Skeletal muscle satellite cell (primary cell): ENCODE data around the gene AGBL5.
"Not testable (repeated sequence)": the region's sequence is repeated elsewhere in the genome, so short reads cannot be mapped to it uniquely, and the experiment has no call there.

ENCODE experiments used
- H3K27me3 ChIP-seq: 2 replicates; pipeline ENCODE4 v1.7.0; 2013; ENCODE audit warnings: low read length; ENCODE audit not compliant: control insufficient read depth, insufficient read depth
- H3K36me3 ChIP-seq: 2 replicates; pipeline ENCODE4 v1.7.0; 2013; ENCODE audit warnings: mild to moderate bottlenecking, control low read depth, low read length; ENCODE audit not compliant: insufficient read depth
- H3K4me1 ChIP-seq: 2 replicates; pipeline ENCODE4 v1.7.0; 2013; ENCODE audit warnings: low read length; ENCODE audit not compliant: control insufficient read depth, insufficient read depth
- H3K4me2 ChIP-seq: 2 replicates; pipeline ENCODE4 v1.7.0; 2013; ENCODE audit warnings: mild to moderate bottlenecking, low read length
- H3K4me3 ChIP-seq: 2 replicates; pipeline ENCODE4 v1.7.0; 2013; ENCODE audit warnings: low read length
- H3K9ac ChIP-seq: 2 replicates; pipeline ENCODE4 v1.7.0; 2013; ENCODE audit warnings: mild to moderate bottlenecking, low read depth, low read length, moderate library complexity
- H3K9me3 ChIP-seq: replicated peaks from 2 replicates; pipeline ENCODE4 v1.7.0; 2013; ENCODE audit warnings: mild to moderate bottlenecking, control low read depth, low read length

Gene AGBL5

GRCh38 chr2:27073782-27074181, 22.3 kb downstream of the AGBL5 start:
- H3K4me2 ChIP-seq = no peak overlapping the region
- H3K36me3 ChIP-seq = peaks cover 12% of the 10 kb centered on the region
- H3K4me1 ChIP-seq = peaks cover 43% of the 10 kb centered on the region
- no peaks in the 10 kb centered on the region for H3K27me3 ChIP-seq
- no peak overlapping the region for H3K9ac ChIP-seq
- H3K9me3 ChIP-seq = no peaks in the 10 kb centered on the region
- H3K4me3 ChIP-seq = no peak overlapping the region

GRCh38 chr2:27074738-27075565, 23.5 kb downstream of the AGBL5 start:
- H3K36me3 ChIP-seq = peaks cover under 1% of the 10 kb centered on the region
- H3K4me3 ChIP-seq = no peak overlapping the region
- no peak overlapping the region for H3K9ac ChIP-seq
- H3K4me2 ChIP-seq = no peak overlapping the region
- no peaks in the 10 kb centered on the region for H3K9me3 ChIP-seq
- no peaks in the 10 kb centered on the region for H3K27me3 ChIP-seq
- peaks cover 45% of the 10 kb centered on the region for H3K4me1 ChIP-seq

- H3K4me2 ChIP-seq, H3K4me3 ChIP-seq, H3K36me3 ChIP-seq, H3K9ac ChIP-seq, H3K27me3 ChIP-seq, H3K9me3 ChIP-seq: not testable (repeated sequence)
- peaks cover 45% of the 10 kb centered on the region for H3K4me1 ChIP-seq
Observed at GRCh38 chr2:27075566-27075871, 24.1 kb downstream of the AGBL5 start.

- Histone ChIP-seq H3K9me3 (no peaks in the 10 kb centered on the region), H3K4me1 (peaks cover 51% of the 10 kb centered on the region), H3K36me3 (no peaks in the 10 kb centered on the region), H3K9ac (no peak overlapping the region), H3K4me2 (no peak overlapping the region), H3K4me3 (no peak overlapping the region), H3K27me3 (no peaks in the 10 kb centered on the region)
Observed at GRCh38 chr2:27076323-27076722, 24.9 kb downstream of the AGBL5 start.

- Histone ChIP-seq H3K9me3 (no peaks in the 10 kb centered on the region), H3K4me3 (no peak overlapping the region), H3K9ac (no peak overlapping the region), H3K36me3 (peaks cover 4% of the 10 kb centered on the region), H3K4me2 (no peak overlapping the region), H3K4me1 (peaks cover 56% of the 10 kb centered on the region), H3K27me3 (no peaks in the 10 kb centered on the region)
Observed at GRCh38 chr2:27077231-27077630, 25.8 kb downstream of the AGBL5 start.

- Histone ChIP-seq H3K9ac (peak within 1 kb of the TSS; percentile 86), H3K4me2 (peak within 1 kb of the TSS; percentile 91), H3K4me3 (peak within 1 kb of the TSS; percentile 76), H3K4me1 (peaks cover 63% of the 10 kb centered on the region), H3K36me3 (peaks cover 8% of the 10 kb centered on the region), H3K27me3 (no peaks in the 10 kb centered on the region), H3K9me3 (no peaks in the 10 kb centered on the region)
Observed at GRCh38 chr2:27078267-27079194, 27.1 kb downstream of the AGBL5 start, which contains the start of gene EMILIN1. Gene EMILIN1, plus strand, starts transcription at chr2:27078615. Its CDS starts 451 bp downstream, at chr2:27079066.

DNA sequence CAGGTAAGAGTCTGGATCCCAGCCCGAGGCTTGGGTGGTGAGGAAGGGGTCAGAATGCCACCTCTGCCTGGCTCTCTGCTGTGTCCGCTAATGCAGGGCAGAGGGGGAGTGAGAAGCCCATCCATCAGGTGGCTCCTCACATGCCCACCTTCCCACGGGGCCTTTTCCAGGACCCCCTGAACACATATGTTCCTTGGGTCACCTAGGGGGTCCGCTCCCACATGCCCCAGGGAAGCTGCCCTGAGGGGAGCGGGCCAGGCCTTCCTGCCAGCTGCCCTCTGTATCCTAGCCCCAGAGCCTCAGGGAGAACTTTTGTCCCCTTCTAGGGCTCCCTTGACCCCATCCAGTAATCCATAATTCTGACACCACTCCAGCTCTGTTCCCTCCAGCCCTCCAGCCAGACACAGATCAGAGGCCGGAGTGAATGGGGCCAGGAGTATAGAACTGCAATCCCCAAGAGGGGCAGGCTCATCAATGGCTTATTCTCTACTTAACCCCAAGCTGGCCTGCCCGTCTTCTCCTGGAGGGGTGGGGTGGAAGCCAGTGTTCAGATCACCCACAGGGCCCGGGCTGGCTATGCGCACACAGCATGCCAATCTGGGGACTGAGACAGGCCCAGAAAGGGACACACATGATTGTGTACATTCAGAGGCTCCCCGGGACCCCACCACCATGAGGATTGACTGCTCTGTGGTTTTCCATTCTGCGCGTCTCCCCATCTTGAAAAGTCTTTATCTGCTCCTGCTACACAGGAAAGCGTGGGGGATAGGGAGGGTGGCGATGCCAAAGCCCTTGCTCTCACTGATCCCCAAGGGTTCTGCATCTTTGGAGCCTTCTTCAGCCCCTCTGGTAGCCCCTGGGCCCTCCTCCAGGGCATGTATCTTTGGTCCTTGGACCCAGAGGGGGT, 28.0 kb downstream of the AGBL5 start:
- H3K4me3 ChIP-seq = peak overlapping the region; percentile 76
- peak overlapping the region; percentile 86 for H3K9ac ChIP-seq
- H3K4me2 ChIP-seq = peak overlapping the region; percentile 91
- no peaks in the 10 kb centered on the region for H3K27me3 ChIP-seq
- no peaks in the 10 kb centered on the region for H3K9me3 ChIP-seq
- H3K36me3 ChIP-seq = peaks cover 10% of the 10 kb centered on the region
- peaks cover 63% of the 10 kb centered on the region for H3K4me1 ChIP-seq

DNA sequence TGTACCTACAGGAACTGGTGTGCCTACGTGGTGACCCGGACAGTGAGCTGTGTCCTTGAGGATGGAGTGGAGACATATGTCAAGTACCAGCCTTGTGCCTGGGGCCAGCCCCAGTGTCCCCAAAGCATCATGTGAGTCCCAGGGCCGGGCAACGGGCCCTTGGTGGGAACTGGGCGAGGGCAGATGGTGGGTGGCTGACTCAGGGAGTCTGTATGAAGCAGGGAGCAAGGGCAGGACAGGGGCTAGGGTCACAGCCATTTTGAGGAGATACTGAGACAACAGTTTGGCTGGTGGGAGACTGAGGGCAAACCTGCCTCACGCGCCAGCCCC, 28.6 kb downstream of the AGBL5 start:
- Histone ChIP-seq H3K9ac (peak overlapping the region; percentile 86), H3K4me2 (peak overlapping the region; percentile 91), H3K4me3 (peak overlapping the region; percentile 76), H3K9me3 (no peaks in the 10 kb centered on the region), H3K4me1 (peaks cover 58% of the 10 kb centered on the region), H3K27me3 (no peaks in the 10 kb centered on the region), H3K36me3 (peaks cover 10% of the 10 kb centered on the region)

- peaks cover 59% of the 10 kb centered on the region for H3K4me1 ChIP-seq
- no peaks in the 10 kb centered on the region for H3K9me3 ChIP-seq
- H3K4me2 ChIP-seq = peak overlapping the region; percentile 91
- peaks cover 10% of the 10 kb centered on the region for H3K36me3 ChIP-seq
- peak overlapping the region; percentile 76 for H3K4me3 ChIP-seq
- H3K27me3 ChIP-seq = no peaks in the 10 kb centered on the region
- H3K9ac ChIP-seq = peak overlapping the region; percentile 86
Observed at GRCh38 chr2:27080603-27080936, 29.1 kb downstream of the AGBL5 start.

DNA sequence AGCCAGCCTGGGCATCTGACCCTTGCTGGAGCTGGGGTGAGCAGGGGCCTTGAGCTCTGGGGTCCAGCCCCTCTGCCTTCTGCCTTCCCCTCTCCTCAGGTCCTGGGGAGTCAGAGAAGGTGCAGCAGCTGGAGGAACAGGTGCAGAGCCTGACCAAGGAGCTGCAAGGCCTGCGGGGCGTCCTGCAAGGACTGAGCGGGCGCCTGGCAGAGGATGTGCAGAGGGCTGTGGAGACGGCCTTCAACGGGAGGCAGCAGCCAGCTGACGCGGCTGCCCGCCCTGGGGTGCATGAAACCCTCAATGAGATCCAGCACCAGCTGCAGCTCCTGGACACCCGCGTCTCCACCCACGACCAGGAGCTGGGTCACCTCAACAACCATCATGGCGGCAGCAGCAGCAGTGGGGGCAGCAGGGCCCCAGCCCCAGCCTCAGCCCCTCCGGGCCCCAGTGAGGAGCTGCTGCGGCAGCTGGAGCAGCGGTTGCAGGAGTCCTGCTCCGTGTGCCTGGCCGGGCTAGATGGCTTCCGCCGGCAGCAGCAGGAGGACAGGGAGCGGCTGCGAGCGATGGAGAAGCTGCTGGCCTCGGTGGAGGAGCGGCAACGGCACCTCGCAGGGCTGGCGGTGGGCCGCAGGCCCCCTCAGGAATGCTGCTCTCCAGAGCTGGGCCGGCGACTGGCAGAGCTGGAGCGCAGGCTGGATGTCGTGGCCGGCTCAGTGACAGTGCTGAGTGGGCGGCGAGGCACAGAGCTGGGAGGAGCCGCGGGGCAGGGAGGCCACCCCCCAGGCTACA, 30.7 kb downstream of the AGBL5 start:
- H3K4me3 ChIP-seq = peak overlapping the region; percentile 41
- peak overlapping the region; percentile 55 for H3K9ac ChIP-seq
- no peaks in the 10 kb centered on the region for H3K27me3 ChIP-seq
- H3K9me3 ChIP-seq = no peaks in the 10 kb centered on the region
- H3K4me1 ChIP-seq = peaks cover 72% of the 10 kb centered on the region
- H3K4me2 ChIP-seq = peak overlapping the region; percentile 91
- H3K36me3 ChIP-seq = peaks cover 10% of the 10 kb centered on the region
